T-cell (primary cell): ENCODE measurements around the gene CARD8. TPM values are rescaled to one million over a fixed set of nuclear protein-coding genes. Genes with fewer than 3 reads are reported as not detected.

ENCODE experiments used
- ATAC-seq, 4 experiments: fragments of 200-7000 bp in 3 of 4; fragments of 150-1000 bp in 1 of 4; cut with Tn5 transposase; replicated peaks in 1 of 4; 1 replicate in 3 of 4; 2 replicates in 1 of 4; pipeline ENCODE4 v1.10.0; 2021; ENCODE audit warnings: moderate library complexity in 3 of 4, mild to moderate bottlenecking in 2 of 4, moderate number of reproducible peaks in 1 of 4
- CTCF ChIA-PET, 2 donors: fragments of 300-600 bp; sonication (Branson Sonifier 250); formaldehyde crosslinking; loops; one replicate each; lab custom pipeline; 2022; ENCODE audit warnings: antibody characterized with exemption in 2 of 2; lab: Charles Lee
- POLR2A ChIA-PET, 2 donors: fragments of 300-600 bp; sonication (Branson Sonifier 250); formaldehyde crosslinking; loops; one replicate each; lab custom pipeline; 2022; ENCODE audit warnings: antibody characterized with exemption in 2 of 2; lab: Charles Lee
- DNase-seq, 35 experiments: peaks; one replicate each; pipeline versions ENCODE4 v3.0.0 to v3.0.0-alpha.2; 2013 to 2023
- H3K27ac ChIP-seq: one replicate; pipeline ENCODE4 v1.5.1; 2013; ENCODE audit warnings: low read length
- H3K27me3 ChIP-seq, 2 experiments: replicated peaks in 1 of 2; 1 replicate in 1 of 2; 2 replicates in 1 of 2; pipeline versions ENCODE4 v1.6.1 to v1.7.0; 2013; ENCODE audit warnings: low read length in 1 of 2, mixed read lengths in 1 of 2; ENCODE audit not compliant: control insufficient read depth in 2 of 2, insufficient read depth in 2 of 2; ENCODE audit errors: extremely low read depth in 1 of 2
- H3K36me3 ChIP-seq, 2 donors: 1 replicate in 1 of 2; 2 replicates in 1 of 2; pipeline versions ENCODE4 v1.6.1 to v1.7.0; 2013; ENCODE audit warnings: low read length in 1 of 2; ENCODE audit not compliant: control insufficient read depth in 2 of 2, insufficient read depth in 1 of 2; ENCODE audit errors: extremely low read depth in 1 of 2
- H3K4me1 ChIP-seq, 2 experiments: 1 replicate in 1 of 2; 2 replicates in 1 of 2; pipeline versions ENCODE4 v1.6.1 to v1.7.0; 2013; ENCODE audit warnings: low read length in 2 of 2, mixed read lengths in 1 of 2; ENCODE audit not compliant: insufficient read depth in 2 of 2, control insufficient read depth in 1 of 2; ENCODE audit errors: extremely low read depth in 1 of 2
- H3K4me3 ChIP-seq, 2 donors: 1 replicate in 1 of 2; 2 replicates in 1 of 2; pipeline versions ENCODE4 v1.5.1 to v1.7.0; 2013; ENCODE audit warnings: mild to moderate bottlenecking in 2 of 2, low read length in 1 of 2, moderate library complexity in 1 of 2; ENCODE audit not compliant: control insufficient read depth in 1 of 2; ENCODE audit errors: extremely low read depth in 1 of 2
- H3K9me3 ChIP-seq: 2 replicates; pipeline ENCODE4 v1.7.0; 2013
- H3K27ac Mint-ChIP-seq, 2 donors: one replicate each; pipeline ENCODE4 v1.8.0; 2020 to 2021; ENCODE audit warnings: mild to moderate bottlenecking in 2 of 2, mixed read lengths in 2 of 2
- H3K27me3 Mint-ChIP-seq, 2 donors: one replicate each; pipeline ENCODE4 v1.8.0; 2021 to 2022; ENCODE audit warnings: mixed read lengths in 2 of 2
- H3K36me3 Mint-ChIP-seq: one replicate; pipeline ENCODE4 v1.8.0; 2021; ENCODE audit warnings: mixed read lengths
- H3K4me1 Mint-ChIP-seq, 3 donors: one replicate each; pipeline ENCODE4 v1.8.0; 2020 to 2022; ENCODE audit warnings: mixed read lengths in 3 of 3, mild to moderate bottlenecking in 1 of 3
- H3K4me3 Mint-ChIP-seq, 3 donors: one replicate each; pipeline ENCODE4 v1.8.0; 2020 to 2022; ENCODE audit warnings: mild to moderate bottlenecking in 3 of 3, mixed read lengths in 3 of 3, moderate library complexity in 3 of 3
- H3K9me3 Mint-ChIP-seq, 3 donors: one replicate each; pipeline ENCODE4 v1.8.0; 2020 to 2022; ENCODE audit warnings: mixed read lengths in 3 of 3
- WGBS: methylation state at CpG from one replicate; pipeline ENCODE4 v1.1.5; 2013; ENCODE audit warnings: missing lambda C conversion rate; ENCODE audit not compliant: insufficient coverage; 5-methylcytosine and 5-hydroxymethylcytosine counted together
- total RNA-seq, 35 experiments: library from RNA in 6 of 35; stranded (reverse) in 6 of 35; fragments of 120-200 nt in 1 of 35; gene quantifications; one replicate each; pipeline versions ENCODE4 v1.2.1 to v1.2.4 and lab custom pipeline; 2013 to 2026

The CARD8 gene
- total RNA-seq, 5 donors from 2014 or later (not counting 1 experiment from before 2014, with no cell fraction given) = 146 to 224 (median 191) TPM

DNA sequence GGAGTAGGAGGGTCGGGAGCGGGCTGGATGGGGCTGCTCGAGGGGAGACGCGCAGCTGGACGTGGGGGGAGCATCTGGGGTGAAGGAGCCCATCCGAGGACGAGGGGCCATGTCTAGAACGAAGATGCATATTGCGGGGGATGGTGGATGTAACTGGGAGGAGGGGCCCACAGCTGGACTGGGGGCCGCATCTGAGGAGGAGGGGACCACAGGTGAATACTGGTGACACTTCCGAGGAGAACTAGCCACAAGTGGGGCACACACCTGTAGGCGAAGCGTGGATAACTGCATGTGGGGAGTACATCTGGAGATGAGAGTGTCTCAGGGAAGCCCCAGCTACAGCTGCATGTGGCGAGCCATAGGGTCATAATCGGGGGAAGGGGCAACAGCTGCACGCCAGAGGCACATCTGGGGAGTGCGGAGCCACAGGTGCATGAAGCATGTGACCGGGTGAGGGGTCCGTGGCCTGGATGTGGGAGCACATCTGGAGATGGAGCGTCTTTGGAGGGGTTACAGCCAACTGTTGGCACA, 84.8 kb downstream of the CARD8 start:
- H3K4me1 Mint-ChIP-seq = peaks cover 18 to 45% (median 26%) of the 10 kb centered on the region in 3 donors
- POLR2A ChIA-PET = no interaction called here

GRCh38 chr19:48169939-48170803, 85.5 kb downstream of the CARD8 start, which contains the start of the genes LIG1 and ZSWIM9:
LIG1 (minus strand) TSS chr19:48170344; CDS start chr19:48165566, 4,778 bp downstream.
ZSWIM9 (plus strand) TSS chr19:48170680; CDS start chr19:48171803, 1,123 bp downstream.
- Histone ChIP-seq H3K27me3 (no peaks in the 10 kb centered on the region), H3K4me1 (peaks cover 11 to 18% of the 10 kb centered on the region in 2 experiments), H3K9me3 (no peaks in the 10 kb centered on the region), H3K4me3 (peak within 1 kb of the TSS; percentile 77 to 97), H3K27ac (peak within 1 kb of the TSS; percentile 85), H3K36me3 (peaks cover 4 to 11% of the 10 kb centered on the region in 2 donors)
- under 1% methylated on average over 61 of the region's 82 CpGs for WGBS
- CTCF ChIA-PET = interaction anchor here (0.5 to 1.1 kb wide), 12 partner anchors 10 to 1550 kb away, joined by 3 to 10 read pairs (median 5); partner anchors contain the start of gene DHX34 (in 1 of the 2)
- peak within 1 kb of the TSS; percentile 88 to 91 (median 90) for H3K4me3 Mint-ChIP-seq
- H3K36me3 Mint-ChIP-seq = peaks cover 25% of the 10 kb centered on the region
- POLR2A ChIA-PET = interaction anchor here (0.6 kb wide), 3 partner anchors 34 to 1148 kb away, joined by 3 to 6 read pairs (median 3); no protein-coding TSS in a partner anchor
- peak within 1 kb of the TSS; percentile 91 to 99 for H3K27ac Mint-ChIP-seq
- DNase-seq = peak; percentile 82 to 95 (median 88)
- ATAC-seq = peak; percentile 89 to 91 (median 90)
- H3K9me3 Mint-ChIP-seq = no peaks in the 10 kb centered on the region
- H3K4me1 Mint-ChIP-seq = peaks cover 18 to 42% (median 26%) of the 10 kb centered on the region in 3 donors
- H3K27me3 Mint-ChIP-seq = no peaks in the 10 kb centered on the region

More for the DNA sequence above, 84.8 kb downstream of the CARD8 start:
- WGBS = 4% methylated on average over 21 of the region's 21 CpGs
- Histone ChIP-seq H3K4me3 (peak overlapping the region; percentile 70 to 97), H3K27ac (no peak overlapping the region), H3K36me3 (peaks cover 4 to 17% of the 10 kb centered on the region in 2 donors), H3K9me3 (no peaks in the 10 kb centered on the region), H3K27me3 (no peaks in the 10 kb centered on the region), H3K4me1 (peaks cover 11 to 18% of the 10 kb centered on the region in 2 experiments)
- H3K36me3 Mint-ChIP-seq = peaks cover 23% of the 10 kb centered on the region
- CTCF ChIA-PET = no interaction called here
- peak overlapping the region; percentile 88 to 91 (median 90) for H3K4me3 Mint-ChIP-seq
- no peaks in the 10 kb centered on the region for H3K9me3 Mint-ChIP-seq
- DNase-seq (peak in 2 of 35 experiments; percentile 5 to 7), ATAC-seq (peak in 2 of 4 experiments; percentile 0 to 3)
- H3K27me3 Mint-ChIP-seq = no peaks in the 10 kb centered on the region
- peak overlapping the region; percentile 77 to 99 for H3K27ac Mint-ChIP-seq

DNA sequence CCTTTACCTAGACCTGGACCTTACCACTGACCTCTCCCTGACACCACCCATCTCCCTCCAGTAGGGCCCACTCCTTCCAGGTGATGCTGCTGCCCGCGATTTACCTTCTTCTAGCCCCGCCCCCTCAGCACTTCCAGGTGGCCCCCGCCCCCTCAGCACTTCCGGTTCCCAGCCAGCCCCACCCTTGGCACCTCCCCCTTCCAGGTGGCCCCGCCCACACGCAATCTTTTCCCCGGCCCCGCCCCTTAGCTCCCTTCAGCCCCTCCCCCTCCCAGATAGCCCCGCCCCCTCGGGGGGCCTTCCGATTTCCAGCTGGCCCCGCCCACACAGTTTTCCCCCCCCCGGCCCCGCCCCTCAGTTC, 86.2 kb downstream of the CARD8 start:
- H3K27ac ChIP-seq = peak overlapping the region; percentile 85
- no peaks in the 10 kb centered on the region for H3K9me3 Mint-ChIP-seq
- ChIA-PET CTCF (interaction anchor here (0.5 to 1.1 kb wide), 12 partner anchors 9 to 1551 kb away, joined by 3 to 10 read pairs (median 5); partner anchors contain the start of gene DHX34 (in 1 of the 2)), POLR2A (interaction anchor here (0.6 kb wide), 3 partner anchors 34 to 1147 kb away, joined by 3 to 6 read pairs (median 3); no protein-coding TSS in a partner anchor)
- peaks cover 21% of the 10 kb centered on the region for H3K36me3 Mint-ChIP-seq
- ATAC-seq (peak; percentile 45 to 69 (median 53)), DNase-seq (peak; percentile 75 to 94 (median 91))
- 0% methylated on average over 5 of the region's 15 CpGs for WGBS
- no peaks in the 10 kb centered on the region for H3K27me3 Mint-ChIP-seq
- H3K4me3 Mint-ChIP-seq = peak overlapping the region; percentile 88 to 91 (median 90)
- peak overlapping the region; percentile 91 to 99 for H3K27ac Mint-ChIP-seq
- H3K4me1 Mint-ChIP-seq = peaks cover 18 to 37% (median 24%) of the 10 kb centered on the region in 3 donors
- H3K36me3 ChIP-seq = peaks cover 6 to 12% of the 10 kb centered on the region in 2 donors
- peak overlapping the region; percentile 77 to 97 for H3K4me3 ChIP-seq
- no peaks in the 10 kb centered on the region for H3K9me3 ChIP-seq
- no peaks in the 10 kb centered on the region for H3K27me3 ChIP-seq
- H3K4me1 ChIP-seq = peaks cover 11 to 18% of the 10 kb centered on the region in 2 experiments

DNA sequence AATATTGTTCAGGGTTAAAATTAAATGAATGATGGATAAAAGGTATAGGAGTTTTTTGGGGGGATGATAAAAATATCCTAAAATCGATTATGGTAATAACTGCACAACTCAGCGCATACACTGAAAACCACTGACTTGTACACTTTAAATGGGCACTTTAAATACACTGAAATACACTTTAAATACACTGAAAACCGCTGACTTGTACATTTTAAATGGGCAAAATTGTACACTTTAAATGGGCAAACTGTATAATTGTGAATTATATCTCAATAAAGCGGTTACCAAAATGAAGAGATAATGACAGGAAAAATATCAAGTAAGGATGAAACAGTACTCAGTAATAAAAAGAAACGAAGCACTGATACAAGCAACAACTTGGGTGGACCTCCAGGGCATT, 87.0 kb downstream of the CARD8 start:
- H3K27ac Mint-ChIP-seq = peak overlapping the region; percentile 90 to 99
- no CpG with 5 or more reads among the region's 5 CpGs for WGBS
- CTCF ChIA-PET = interaction anchor here in 1 of 2 donors (1.0 kb wide), 2 partner anchors 164 to 820 kb away, joined by 4 read pairs; partner anchors contain the start of gene DHX34

DNA sequence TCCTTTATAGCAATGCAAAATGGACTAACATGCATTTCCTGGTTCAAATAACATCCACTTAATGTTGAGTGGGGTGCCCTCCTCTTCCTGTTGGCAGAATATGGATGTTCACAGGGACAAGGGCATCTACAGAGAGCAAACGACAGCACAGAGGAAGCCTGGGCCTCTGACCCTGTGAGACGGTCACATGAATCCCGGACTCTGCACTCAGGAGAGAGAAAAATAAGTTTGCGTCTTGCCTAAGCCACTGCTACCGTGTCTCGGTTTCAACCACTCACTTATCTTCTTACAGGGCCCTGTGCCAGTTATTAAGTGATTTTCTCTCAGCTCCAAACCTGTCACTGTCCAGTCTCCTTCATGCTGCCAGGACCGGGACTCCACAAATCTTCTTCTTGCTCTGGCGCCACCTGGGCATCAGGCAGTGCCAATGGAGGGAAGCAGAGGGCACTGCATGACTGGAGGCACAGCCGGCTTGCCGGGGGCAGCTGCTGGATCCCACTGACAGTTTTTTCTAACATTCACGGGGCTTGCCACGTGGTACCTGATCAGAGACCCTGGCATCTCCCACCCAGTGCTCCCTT, 97.4 kb downstream of the CARD8 start:
- H3K27me3 ChIP-seq = no peaks in the 10 kb centered on the region
- H3K27ac Mint-ChIP-seq = no peak overlapping the region
- 97% methylated on average over 7 of the region's 12 CpGs for WGBS
- ATAC-seq (no peak), DNase-seq (no peak)
- ChIA-PET CTCF (no interaction called here), POLR2A (interaction anchor here in 1 of 2 donors (0.7 kb wide), 1 partner anchor 33 kb away, joined by 3 read pairs; no protein-coding TSS in a partner anchor)
- no peak overlapping the region for H3K27ac ChIP-seq
- no peaks in the 10 kb centered on the region for H3K27me3 Mint-ChIP-seq
- H3K4me1 Mint-ChIP-seq = no peaks in the 10 kb centered on the region
- no peaks in the 10 kb centered on the region for H3K4me1 ChIP-seq
- H3K36me3 Mint-ChIP-seq = peaks cover 47% of the 10 kb centered on the region
- no peaks in the 10 kb centered on the region for H3K9me3 ChIP-seq
- H3K9me3 Mint-ChIP-seq = no peaks in the 10 kb centered on the region
- peaks cover 10 to 50% of the 10 kb centered on the region in 2 donors for H3K36me3 ChIP-seq
- no peak overlapping the region for H3K4me3 Mint-ChIP-seq
- no peak overlapping the region for H3K4me3 ChIP-seq

More for the DNA sequence above, 87.0 kb downstream of the CARD8 start:
- ATAC-seq (no peak), DNase-seq (no peak)
- H3K36me3 Mint-ChIP-seq = peaks cover 17% of the 10 kb centered on the region
- peak overlapping the region in 2 of 3 donors; percentile 88 to 90 for H3K4me3 Mint-ChIP-seq
- Histone ChIP-seq H3K4me1 (peaks cover 11 to 18% of the 10 kb centered on the region in 2 experiments), H3K27ac (peak overlapping the region; percentile 85), H3K9me3 (no peaks in the 10 kb centered on the region), H3K36me3 (peaks cover 4 to 15% of the 10 kb centered on the region in 2 donors), H3K4me3 (no peak overlapping the region), H3K27me3 (no peaks in the 10 kb centered on the region)
- peaks cover 18 to 30% (median 22%) of the 10 kb centered on the region in 3 donors for H3K4me1 Mint-ChIP-seq
- POLR2A ChIA-PET = no interaction called here
- H3K27me3 Mint-ChIP-seq = no peaks in the 10 kb centered on the region
- no peaks in the 10 kb centered on the region for H3K9me3 Mint-ChIP-seq
